ENCODE data around the gene WDR82. TPM values are rescaled to one million over a fixed set of nuclear protein-coding genes. Genes with fewer than 3 reads are reported as not detected.
A peak's percentile ranks its signal among the peaks of the same experiment; 100 is the strongest.

Gene WDR82
- total and polyA plus RNA-seq, 2 donors from 2014 or later = 20.9 to 75.8 TPM

- Histone ChIP-seq H3K9ac (ENCODE audit: low read length in 3 of 3) (no peak overlapping the region), H3K27ac (ENCODE audit: low read depth in 2 of 2, low read length in 2 of 2) (no peak overlapping the region), H3K4me1 (ENCODE audit: control insufficient read depth in 2 of 3, insufficient read depth in 2 of 3, low read depth in 1 of 3, low read length in 3 of 3) (peaks cover 3 to 25% (median 13%) of the 10 kb centered on the region in 3 donors), H3K4me3 (ENCODE audit: low read length in 3 of 3) (no peak overlapping the region), H3K27me3 (ENCODE audit: control insufficient read depth, insufficient read depth, low read length) (no peaks in the 10 kb centered on the region), H3K9me3 (ENCODE audit: control insufficient read depth in 2 of 3, insufficient read depth in 1 of 3, low read length in 3 of 3) (no peaks in the 10 kb centered on the region), H3K36me3 (ENCODE audit: control insufficient read depth in 2 of 3, insufficient read depth in 3 of 3, low read length in 3 of 3) (peaks cover 0 to 17% (median 14%) of the 10 kb centered on the region in 3 donors)
- FAIRE-seq (no peak), DNase-seq (peak in 1 of 5 donors; percentile 7)
- intact Hi-C loops (cut with DNase I) = no loop called here
- TF ChIP-seq CTCF (IDR thresholded peaks at IDR 0.05; ENCODE audit: borderline replicate concordance, extremely low read depth, insufficient read depth) = no peak
Measured at GRCh38 chr3:52233968-52234367, 44.5 kb downstream of the WDR82 start.

- H3K36me3 ChIP-seq (ENCODE audit: control insufficient read depth in 2 of 3, insufficient read depth in 3 of 3, low read length in 3 of 3) = peaks cover 0 to 19% (median 14%) of the 10 kb centered on the region in 3 donors
- no peak for TF ChIP-seq CTCF (IDR thresholded peaks at IDR 0.05; ENCODE audit: borderline replicate concordance, extremely low read depth, insufficient read depth)
- DNase-seq (peak in 1 of 5 donors; percentile 4), FAIRE-seq (no peak)
- no peaks in the 10 kb centered on the region for H3K27me3 ChIP-seq (ENCODE audit: control insufficient read depth, insufficient read depth, low read length)
- H3K4me1 ChIP-seq (ENCODE audit: control insufficient read depth in 2 of 3, insufficient read depth in 2 of 3, low read depth in 1 of 3, low read length in 3 of 3) = peaks cover under 1 to 21% (median 9%) of the 10 kb centered on the region in 3 donors
- intact Hi-C loops (cut with DNase I) = no loop called here
- no peak overlapping the region for H3K9ac ChIP-seq (ENCODE audit: low read length in 3 of 3)
- H3K4me3 ChIP-seq (ENCODE audit: low read length in 3 of 3) = no peak overlapping the region
- H3K9me3 ChIP-seq (ENCODE audit: control insufficient read depth in 2 of 3, insufficient read depth in 1 of 3, low read length in 3 of 3) = no peaks in the 10 kb centered on the region
- no peak overlapping the region for H3K27ac ChIP-seq (ENCODE audit: low read depth in 2 of 2, low read length in 2 of 2)
Measured at GRCh38 chr3:52233108-52233591, 45.3 kb downstream of the WDR82 start.

- no peak for TF ChIP-seq CTCF (IDR thresholded peaks at IDR 0.05; ENCODE audit: borderline replicate concordance, extremely low read depth, insufficient read depth)
- no peak for FAIRE-seq
- intact Hi-C loops (cut with DNase I) = no loop called here
- Histone ChIP-seq H3K27me3 (ENCODE audit: control insufficient read depth, insufficient read depth, low read length) (no peaks in the 10 kb centered on the region), H3K27ac (ENCODE audit: low read depth in 2 of 2, low read length in 2 of 2) (no peak overlapping the region), H3K9ac (ENCODE audit: low read length in 3 of 3) (no peak overlapping the region), H3K36me3 (ENCODE audit: control insufficient read depth in 2 of 3, insufficient read depth in 3 of 3, low read length in 3 of 3) (peaks cover 0 to 19% (median 14%) of the 10 kb centered on the region in 3 donors), H3K9me3 (ENCODE audit: control insufficient read depth in 2 of 3, insufficient read depth in 1 of 3, low read length in 3 of 3) (no peaks in the 10 kb centered on the region), H3K4me3 (ENCODE audit: low read length in 3 of 3) (no peak overlapping the region), H3K4me1 (ENCODE audit: control insufficient read depth in 2 of 3, insufficient read depth in 2 of 3, low read depth in 1 of 3, low read length in 3 of 3) (peaks cover 0 to 15% (median 4%) of the 10 kb centered on the region in 3 donors)
- DNase-seq = peak in 1 of 5 donors; percentile 42
Measured at GRCh38 chr3:52232279-52233107, 46.0 kb downstream of the WDR82 start.

All from kidney (tissue), 14 donors.